HL-60 (cell line): ENCODE data around the gene PBX1.

ENCODE experiments used
- DNase-seq, 2 experiments: peaks; one replicate each; pipeline ENCODE4 v3.0.0-alpha.2; 2010 to 2020; ENCODE audit warnings: low read depth in 1 of 2, low spot score in 1 of 2
- H3K27ac ChIP-seq: fragments of 250-450 bp; sonication (Bioruptor Pico); replicated peaks from 2 replicates; pipeline ENCODE4 v1.5.1; 2020; ENCODE audit warnings: mild to moderate bottlenecking, moderate library complexity
- H3K27me3 ChIP-seq: fragments of 250-450 bp; sonication (Bioruptor Pico); 2 replicates; pipeline ENCODE4 v1.5.1; 2021; ENCODE audit warnings: mild to moderate bottlenecking, moderate library complexity; ENCODE audit not compliant: insufficient read depth, poor library complexity, severe bottlenecking
- H3K4me3 ChIP-seq: replicated peaks from 2 replicates; pipeline ENCODE4 v1.5.1; 2011; ENCODE audit warnings: mild to moderate bottlenecking, control low read depth, low read length; ENCODE audit not compliant: insufficient read depth
- CTCF ChIP-seq: IDR thresholded peaks from one replicate; pipeline ENCODE4 v1.5.1; 2011; ENCODE audit warnings: low read length, control low read depth, inconsistent platforms; ENCODE audit not compliant: insufficient read depth
- GABPA ChIP-seq: IDR thresholded peaks from 2 replicates; pipeline ENCODE4 v1.6.1; 2012; ENCODE audit warnings: low read depth
- POLR2AphosphoS5 ChIP-seq: IDR thresholded peaks from 2 replicates; pipeline ENCODE4 v1.6.1; 2012; ENCODE audit warnings: low read depth
- REST ChIP-seq: IDR thresholded peaks from 2 replicates; pipeline ENCODE4 v1.6.1; 2012; ENCODE audit warnings: low read depth; ENCODE audit not compliant: insufficient replicate concordance
- SPI1 ChIP-seq: IDR thresholded peaks from 2 replicates; pipeline ENCODE4 v1.6.1; 2012; ENCODE audit warnings: low read depth, mild to moderate bottlenecking, borderline replicate concordance

Gene PBX1

GRCh38 chr1:164643018-164643417, 84.0 kb downstream of the PBX1 start:
- Histone ChIP-seq H3K4me3 (no peak overlapping the region), H3K27me3 (peaks cover 2% of the 10 kb centered on the region), H3K27ac (no peak overlapping the region)
- DNase-seq, result no peak
- TF ChIP-seq GABPA, result no peak
- TF ChIP-seq REST, result no peak
- TF ChIP-seq POLR2AphosphoS5, result no peak
- TF ChIP-seq SPI1, result no peak
- no peak for TF ChIP-seq CTCF

GRCh38 chr1:164644268-164644667, 85.3 kb downstream of the PBX1 start:
- Histone ChIP-seq H3K4me3 (no peak overlapping the region), H3K27ac (no peak overlapping the region), H3K27me3 (peaks cover 2% of the 10 kb centered on the region)
- no peak for TF ChIP-seq POLR2AphosphoS5
- TF ChIP-seq GABPA, result no peak
- TF ChIP-seq SPI1, result no peak
- TF ChIP-seq REST, result no peak
- no peak for TF ChIP-seq CTCF
- no peak for DNase-seq

- no peak overlapping the region for H3K4me3 ChIP-seq
- no peak for DNase-seq
- H3K27ac ChIP-seq, result no peak overlapping the region
- H3K27me3 ChIP-seq, result peaks cover 2% of the 10 kb centered on the region
- no peak for TF ChIP-seq REST
- no peak for TF ChIP-seq CTCF
- TF ChIP-seq POLR2AphosphoS5, result no peak
- no peak for TF ChIP-seq GABPA
- no peak for TF ChIP-seq SPI1
These were observed 86.0 kb downstream of the PBX1 start for GRCh38 chr1:164644774-164645644.
